Stimulated activated naive B cell treated with anti-CD40 and anti-IgM and Interleukin-4, amounts not matched to agents 10 μg/mL and 1 μg/mL and 100 μg/mL, for 72 hours (primary cell): Measurements from ENCODE around the gene FABP7.
"Not testable (repeated sequence)": the region's sequence is repeated elsewhere in the genome, so short reads cannot be mapped to it uniquely, and the experiment has no call there.

ENCODE experiments used
- ATAC-seq, 2 donors: fragments of 150-1000 bp; cut with Tn5 transposase; replicated peaks; 2 replicates each; pipeline ENCODE4 v1.10.0; 2021; ENCODE audit warnings: moderate library complexity in 1 of 2
- DNase-seq: peaks from one replicate; pipeline ENCODE4 v3.0.0; 2021
- H3K27ac Mint-ChIP-seq: one replicate; pipeline ENCODE4 v1.8.0; 2022; ENCODE audit warnings: mild to moderate bottlenecking, mixed read lengths
- H3K27me3 Mint-ChIP-seq, 2 donors: one replicate each; pipeline ENCODE4 v1.8.0; 2022; ENCODE audit warnings: mixed read lengths in 2 of 2
- H3K36me3 Mint-ChIP-seq, 2 donors: one replicate each; pipeline ENCODE4 v1.8.0; 2022; ENCODE audit warnings: mixed read lengths in 2 of 2, mild to moderate bottlenecking in 1 of 2
- H3K4me1 Mint-ChIP-seq, 2 donors: one replicate each; pipeline ENCODE4 v1.8.0; 2022; ENCODE audit warnings: mixed read lengths in 2 of 2, mild to moderate bottlenecking in 1 of 2
- H3K4me3 Mint-ChIP-seq, 2 donors: one replicate each; pipeline ENCODE4 v1.8.0; 2022; ENCODE audit warnings: mild to moderate bottlenecking in 2 of 2, mixed read lengths in 2 of 2, moderate library complexity in 1 of 2
- H3K9me3 Mint-ChIP-seq, 2 donors: one replicate each; pipeline ENCODE4 v1.8.0; 2022; ENCODE audit warnings: mixed read lengths in 2 of 2, mild to moderate bottlenecking in 1 of 2

The FABP7 gene

DNA sequence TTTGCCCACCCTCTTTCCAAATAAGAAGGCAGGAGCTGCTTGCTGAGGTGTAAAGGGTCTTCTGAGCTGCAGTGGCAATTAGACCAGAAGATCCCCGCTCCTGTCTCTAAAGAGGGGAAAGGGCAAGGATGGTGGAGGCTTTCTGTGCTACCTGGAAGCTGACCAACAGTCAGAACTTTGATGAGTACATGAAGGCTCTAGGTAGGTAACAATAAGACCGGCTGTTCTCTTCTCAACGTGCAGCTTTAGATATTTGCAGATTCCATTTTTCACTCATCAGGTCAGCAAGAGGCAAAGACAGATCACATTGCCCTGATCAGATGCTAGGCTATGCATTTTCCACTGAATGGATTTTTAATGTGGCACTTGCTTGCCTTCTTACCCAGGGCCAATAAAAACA, at the start of gene FABP7:
TSS of gene FABP7 (plus strand) at position 50 of the 400 bp plus-strand sequence. CDS start at position 129, 79 bp downstream.
- peaks cover 3 to 4% of the 10 kb centered on the region in 2 donors for H3K9me3 Mint-ChIP-seq
- DNase-seq: no peak
- H3K27ac Mint-ChIP-seq: no peak within 1 kb of the TSS
- H3K36me3 Mint-ChIP-seq: no peaks in the 10 kb centered on the region
- H3K4me1 Mint-ChIP-seq: no peaks in the 10 kb centered on the region
- H3K4me3 Mint-ChIP-seq: no peak within 1 kb of the TSS
- ATAC-seq: no peak
- peaks cover 4 to 10% of the 10 kb centered on the region in 2 donors for H3K27me3 Mint-ChIP-seq

DNA sequence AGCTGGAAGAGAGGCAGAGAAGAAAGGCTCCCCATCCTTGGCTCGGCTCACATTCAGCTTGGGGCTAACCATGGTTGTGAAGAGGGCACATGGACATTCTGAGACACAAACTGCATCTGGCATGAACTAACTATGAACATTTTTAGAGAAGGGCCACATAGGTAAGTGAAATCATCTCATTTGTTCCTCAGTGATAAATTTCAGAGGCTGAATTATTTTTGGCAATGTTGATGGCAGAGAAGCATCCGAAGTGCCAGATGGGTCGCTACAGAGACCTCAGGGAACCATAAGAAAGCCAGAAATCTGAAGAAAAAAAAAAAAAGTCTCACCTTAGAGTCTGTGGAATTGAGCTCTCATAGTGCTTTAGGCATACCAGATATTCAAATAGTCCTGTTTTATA, 49.2 kb upstream of the FABP7 start:
- Mint-ChIP-seq H3K4me1 (no peaks in the 10 kb centered on the region), H3K27me3 (peaks cover 4 to 6% of the 10 kb centered on the region in 2 donors), H3K36me3 (no peaks in the 10 kb centered on the region), H3K27ac (no peak overlapping the region), H3K9me3 (no peaks in the 10 kb centered on the region), H3K4me3 (no peak overlapping the region)
- ATAC-seq (no peak), DNase-seq (no peak)

- Mint-ChIP-seq H3K27me3 (peaks cover 4 to 6% of the 10 kb centered on the region in 2 donors), H3K9me3 (no peaks in the 10 kb centered on the region), H3K4me3 (no peak overlapping the region), H3K4me1 (no peaks in the 10 kb centered on the region), H3K36me3 (no peaks in the 10 kb centered on the region), H3K27ac (no peak overlapping the region)
- DNase-seq (no peak), ATAC-seq (no peak)
Observed at GRCh38 chr6:122730775-122731386, 48.6 kb upstream of the FABP7 start.

- no peaks in the 10 kb centered on the region for H3K4me1 Mint-ChIP-seq
- no peak overlapping the region for H3K4me3 Mint-ChIP-seq
- H3K36me3 Mint-ChIP-seq: no peaks in the 10 kb centered on the region
- no peak for ATAC-seq
- H3K27me3 Mint-ChIP-seq: peaks cover 4 to 6% of the 10 kb centered on the region in 2 donors
- no peak for DNase-seq
- no peak overlapping the region for H3K27ac Mint-ChIP-seq
- no peaks in the 10 kb centered on the region for H3K9me3 Mint-ChIP-seq
Observed at GRCh38 chr6:122733259-122733658, 46.3 kb upstream of the FABP7 start.

DNA sequence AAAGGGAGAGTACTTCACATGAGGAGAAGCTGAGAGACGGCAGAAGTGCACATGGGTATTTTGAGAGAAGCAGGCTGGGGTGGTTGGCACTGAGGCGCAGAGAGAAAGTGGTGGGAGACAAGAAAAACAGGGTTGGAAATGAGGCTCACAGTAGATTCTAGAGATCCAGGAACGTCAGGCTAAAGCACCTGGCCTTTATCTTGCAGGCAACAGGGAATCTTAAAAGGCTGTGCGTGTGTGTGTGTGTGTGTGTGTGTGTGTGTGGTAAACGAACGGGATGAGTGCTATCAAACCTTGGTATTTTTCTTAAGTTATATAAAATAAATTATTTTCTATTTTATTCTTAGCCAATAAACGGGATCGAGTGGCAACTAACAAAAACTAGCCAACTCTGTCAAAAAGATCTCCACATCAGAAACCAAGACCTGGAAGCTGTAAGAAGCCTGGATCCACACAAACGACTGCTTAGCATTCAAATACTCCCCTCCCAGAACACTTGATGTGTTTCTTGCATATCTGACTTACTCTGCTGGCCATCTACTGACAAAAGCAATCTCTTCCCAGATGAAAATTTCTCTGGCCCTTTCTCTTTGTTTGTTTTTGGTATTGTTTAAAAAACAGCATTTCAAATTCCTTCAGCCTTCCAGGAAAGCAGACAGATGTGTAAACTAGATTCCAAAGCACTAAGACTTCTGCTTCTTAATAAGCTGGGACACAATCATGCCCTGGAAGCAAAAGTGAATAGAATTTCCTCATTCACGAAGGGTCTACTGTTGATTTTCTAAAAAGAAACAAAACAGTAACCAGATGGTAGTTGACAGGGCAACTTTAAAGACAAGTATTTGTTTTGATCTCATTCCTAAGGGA, 44.8 kb upstream of the FABP7 start:
- Mint-ChIP-seq H3K4me3 (no peak overlapping the region), H3K4me1 (no peaks in the 10 kb centered on the region), H3K27me3 (peaks cover 4 to 6% of the 10 kb centered on the region in 2 donors), H3K36me3 (no peaks in the 10 kb centered on the region), H3K9me3 (no peaks in the 10 kb centered on the region), H3K27ac (no peak overlapping the region)
- DNase-seq: no peak
- ATAC-seq: no peak

GRCh38 chr6:122735582-122735981, 43.9 kb upstream of the FABP7 start:
- no peak overlapping the region for H3K4me3 Mint-ChIP-seq
- no peaks in the 10 kb centered on the region for H3K9me3 Mint-ChIP-seq
- H3K4me1 Mint-ChIP-seq: no peaks in the 10 kb centered on the region
- ATAC-seq (no peak), DNase-seq (no peak)
- H3K36me3 Mint-ChIP-seq: no peaks in the 10 kb centered on the region
- peaks cover 4 to 6% of the 10 kb centered on the region in 2 donors for H3K27me3 Mint-ChIP-seq
- H3K27ac Mint-ChIP-seq: no peak overlapping the region

DNA sequence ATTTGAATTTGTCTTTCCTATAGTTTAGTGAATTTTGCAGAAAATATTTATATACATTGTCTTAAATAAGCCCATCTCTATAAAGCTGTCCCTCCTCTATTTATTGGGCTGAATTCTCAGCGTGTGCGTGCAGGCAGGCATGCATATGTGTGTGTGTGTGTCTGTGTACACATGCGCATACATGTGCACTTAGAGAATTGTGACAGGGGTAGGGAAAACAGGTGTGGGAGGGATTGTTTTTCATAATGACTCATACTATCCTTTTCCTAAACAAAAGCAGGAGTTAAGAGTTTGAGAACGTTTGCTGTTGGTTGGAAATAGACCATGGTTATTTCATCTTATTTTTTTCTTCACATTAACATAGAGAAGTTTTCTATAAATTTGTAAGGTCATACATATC, 43.4 kb upstream of the FABP7 start:
- Mint-ChIP-seq H3K9me3 (no peaks in the 10 kb centered on the region), H3K4me3 (no peak overlapping the region), H3K27ac (no peak overlapping the region), H3K27me3 (peaks cover 4 to 6% of the 10 kb centered on the region in 2 donors), H3K4me1 (no peaks in the 10 kb centered on the region), H3K36me3 (no peaks in the 10 kb centered on the region)
- no peak for ATAC-seq
- no peak for DNase-seq

DNA sequence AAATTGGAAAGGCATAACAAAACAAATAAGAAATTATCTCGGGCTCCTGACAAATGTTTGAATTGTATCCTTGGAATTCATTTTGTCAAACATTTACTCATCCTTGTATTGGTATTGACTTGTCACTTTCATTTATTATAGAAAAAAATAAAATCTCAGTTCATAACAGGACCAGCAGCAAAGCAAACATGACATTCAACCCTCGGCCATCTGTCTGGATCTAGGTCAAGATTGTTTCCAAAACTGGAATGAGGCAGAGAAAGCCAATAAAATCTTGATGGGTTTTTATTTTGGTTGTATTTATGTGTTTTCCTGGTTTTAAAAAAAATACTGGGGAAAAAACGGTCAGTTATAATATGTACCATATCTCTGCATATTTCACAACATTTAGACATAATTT, 42.9 kb upstream of the FABP7 start:
- H3K27me3 Mint-ChIP-seq: peaks cover 4 to 6% of the 10 kb centered on the region in 2 donors
- ATAC-seq (no peak), DNase-seq (no peak)
- no peaks in the 10 kb centered on the region for H3K36me3 Mint-ChIP-seq
- H3K4me1 Mint-ChIP-seq: no peaks in the 10 kb centered on the region
- H3K27ac Mint-ChIP-seq: no peak overlapping the region
- H3K4me3 Mint-ChIP-seq: no peak overlapping the region
- no peaks in the 10 kb centered on the region for H3K9me3 Mint-ChIP-seq

GRCh38 chr6:122740091-122740490, 39.4 kb upstream of the FABP7 start:
- no peak overlapping the region for H3K4me3 Mint-ChIP-seq
- no peaks in the 10 kb centered on the region for H3K27me3 Mint-ChIP-seq

DNA sequence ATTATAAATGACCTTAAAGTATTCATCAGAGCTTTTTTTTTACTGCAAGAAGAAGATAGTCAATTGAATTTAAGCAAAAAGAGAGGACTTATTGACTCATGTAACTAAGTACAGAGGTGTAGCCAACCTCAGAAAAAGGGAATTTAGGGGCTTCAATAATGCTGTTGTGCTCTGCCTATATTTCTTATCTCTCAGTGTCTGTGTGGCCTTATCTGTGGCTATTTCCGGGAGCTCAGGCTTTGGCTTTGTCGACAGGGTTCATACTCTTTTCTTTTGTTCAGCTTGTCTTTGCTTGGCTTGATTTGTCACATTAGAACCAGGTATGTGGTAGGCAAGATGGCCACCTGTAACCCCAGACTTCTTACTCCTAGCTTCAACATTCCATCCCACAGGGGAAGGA, 38.6 kb upstream of the FABP7 start:
- no peaks in the 10 kb centered on the region for H3K27me3 Mint-ChIP-seq
- no peaks in the 10 kb centered on the region for H3K9me3 Mint-ChIP-seq
- DNase-seq: no peak
- H3K4me1 Mint-ChIP-seq: no peaks in the 10 kb centered on the region
- no peaks in the 10 kb centered on the region for H3K36me3 Mint-ChIP-seq
- no peak overlapping the region for H3K4me3 Mint-ChIP-seq
- no peak for ATAC-seq
- H3K27ac Mint-ChIP-seq: no peak overlapping the region

More at GRCh38 chr6:122740091-122740490, 39.4 kb upstream of the FABP7 start:
- no peaks in the 10 kb centered on the region for H3K9me3 Mint-ChIP-seq
- no peak overlapping the region for H3K27ac Mint-ChIP-seq
- ATAC-seq (no peak), DNase-seq (no peak)
- no peaks in the 10 kb centered on the region for H3K4me1 Mint-ChIP-seq
- H3K36me3 Mint-ChIP-seq: no peaks in the 10 kb centered on the region

GRCh38 chr6:122744247-122744646, 35.3 kb upstream of the FABP7 start:
- H3K27ac Mint-ChIP-seq, H3K27me3 Mint-ChIP-seq: not testable (repeated sequence)

GRCh38 chr6:122744856-122745255, 34.7 kb upstream of the FABP7 start:
- not testable (repeated sequence) for ATAC-seq, H3K27me3 Mint-ChIP-seq, H3K27ac Mint-ChIP-seq, H3K4me1 Mint-ChIP-seq, H3K4me3 Mint-ChIP-seq, H3K36me3 Mint-ChIP-seq, DNase-seq, H3K9me3 Mint-ChIP-seq

More at GRCh38 chr6:122744247-122744646, 35.3 kb upstream of the FABP7 start:
- H3K36me3 Mint-ChIP-seq, H3K4me1 Mint-ChIP-seq, H3K9me3 Mint-ChIP-seq, ATAC-seq, DNase-seq, H3K4me3 Mint-ChIP-seq: not testable (repeated sequence)

GRCh38 chr6:122746688-122747087, 32.8 kb upstream of the FABP7 start:
- Mint-ChIP-seq H3K4me1 (peaks cover 5 to 6% of the 10 kb centered on the region in 2 donors), H3K9me3 (peaks cover 4 to 5% of the 10 kb centered on the region in 2 donors), H3K27ac (no peak overlapping the region), H3K36me3 (peaks cover 0 to 5% of the 10 kb centered on the region in 2 donors), H3K4me3 (no peak overlapping the region), H3K27me3 (no peaks in the 10 kb centered on the region)
- ATAC-seq: no peak
- no peak for DNase-seq

- Mint-ChIP-seq H3K4me1 (peaks cover 7 to 9% of the 10 kb centered on the region in 2 donors), H3K36me3 (peaks cover 0 to 5% of the 10 kb centered on the region in 2 donors), H3K27me3 (no peaks in the 10 kb centered on the region), H3K4me3 (no peak overlapping the region), H3K9me3 (peaks cover 4 to 5% of the 10 kb centered on the region in 2 donors), H3K27ac (no peak overlapping the region)
- DNase-seq: no peak
- no peak for ATAC-seq
Observed at GRCh38 chr6:122747573-122747972, 31.9 kb upstream of the FABP7 start.

DNA sequence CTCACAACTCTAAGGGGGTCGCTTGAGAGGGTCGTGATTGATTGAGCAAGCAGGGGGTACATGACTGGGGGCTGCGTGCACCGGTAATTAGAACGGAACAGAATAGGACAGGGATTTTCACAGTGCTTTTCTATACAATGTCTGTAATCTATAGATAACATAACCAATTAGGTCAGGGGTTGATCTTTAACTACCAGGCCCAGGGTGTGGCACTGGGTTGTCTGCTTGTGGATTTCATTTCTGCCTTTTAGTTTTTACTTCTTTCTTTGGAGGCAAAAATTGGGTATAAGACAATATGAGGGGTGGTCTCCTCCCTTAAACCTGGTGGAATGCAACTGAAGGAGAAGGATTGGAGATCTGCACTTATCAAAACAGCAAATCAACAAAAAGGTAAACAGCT, 30.6 kb upstream of the FABP7 start:
- not testable (repeated sequence) for H3K27ac Mint-ChIP-seq, ATAC-seq, H3K9me3 Mint-ChIP-seq, H3K4me1 Mint-ChIP-seq, H3K4me3 Mint-ChIP-seq, DNase-seq, H3K36me3 Mint-ChIP-seq, H3K27me3 Mint-ChIP-seq
